Fibroblast of lung (primary cell): ENCODE measurements around the gene ENOX1.

ENCODE experiments used
- EZH2 ChIP-seq: IDR thresholded peaks from 2 replicates; pipeline ENCODE4 v1.5.1; 2012; ENCODE audit warnings: low read length, control low read depth, mild to moderate bottlenecking; ENCODE audit errors: missing control alignments
- TF ChIP-seq, protein P1 (sequence below), 2 donors: IDR thresholded peaks in 1 of 2; conservative IDR thresholded peaks in 1 of 2; 1 replicate in 1 of 2; 2 replicates in 1 of 2; pipeline ENCODE4 v1.5.1; 2011 to 2012; ENCODE audit warnings: low read length in 2 of 2, control low read depth in 1 of 2, inconsistent platforms in 1 of 2, low read depth in 1 of 2, mild to moderate bottlenecking in 1 of 2

DNA sequence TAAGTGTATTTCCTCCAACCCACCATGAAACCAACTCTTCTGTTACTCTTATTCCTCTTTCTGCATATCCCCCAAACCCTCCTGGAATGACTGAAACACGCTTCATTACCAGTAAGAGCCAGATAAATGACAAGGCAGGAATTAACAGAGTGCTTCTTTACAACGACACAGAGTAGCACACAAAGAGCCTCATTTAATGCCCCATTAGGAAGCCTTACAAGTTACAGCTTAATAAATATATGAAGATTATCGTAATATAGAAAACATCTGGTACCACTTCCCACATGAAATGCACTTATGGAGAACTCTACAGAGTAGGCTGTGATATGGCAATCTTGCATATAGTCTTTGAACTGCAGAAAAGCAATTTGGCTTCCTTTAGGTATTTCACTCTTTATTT is 116.8 kb downstream of the ENOX1 start:
- TF ChIP-seq, protein P1, sequence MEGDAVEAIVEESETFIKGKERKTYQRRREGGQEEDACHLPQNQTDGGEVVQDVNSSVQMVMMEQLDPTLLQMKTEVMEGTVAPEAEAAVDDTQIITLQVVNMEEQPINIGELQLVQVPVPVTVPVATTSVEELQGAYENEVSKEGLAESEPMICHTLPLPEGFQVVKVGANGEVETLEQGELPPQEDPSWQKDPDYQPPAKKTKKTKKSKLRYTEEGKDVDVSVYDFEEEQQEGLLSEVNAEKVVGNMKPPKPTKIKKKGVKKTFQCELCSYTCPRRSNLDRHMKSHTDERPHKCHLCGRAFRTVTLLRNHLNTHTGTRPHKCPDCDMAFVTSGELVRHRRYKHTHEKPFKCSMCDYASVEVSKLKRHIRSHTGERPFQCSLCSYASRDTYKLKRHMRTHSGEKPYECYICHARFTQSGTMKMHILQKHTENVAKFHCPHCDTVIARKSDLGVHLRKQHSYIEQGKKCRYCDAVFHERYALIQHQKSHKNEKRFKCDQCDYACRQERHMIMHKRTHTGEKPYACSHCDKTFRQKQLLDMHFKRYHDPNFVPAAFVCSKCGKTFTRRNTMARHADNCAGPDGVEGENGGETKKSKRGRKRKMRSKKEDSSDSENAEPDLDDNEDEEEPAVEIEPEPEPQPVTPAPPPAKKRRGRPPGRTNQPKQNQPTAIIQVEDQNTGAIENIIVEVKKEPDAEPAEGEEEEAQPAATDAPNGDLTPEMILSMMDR (conservative IDR thresholded peaks at IDR 0.05 in 1 of 2, IDR thresholded peaks at IDR 0.05 in 1 of 2; ENCODE audit: low read depth in 1 of 2, low read length in 2 of 2), result no peak
- no peak for TF ChIP-seq EZH2
